CD4-positive, alpha-beta memory T cell (primary cell): ENCODE data around the gene SLC25A4. TPM values are rescaled to one million over a fixed set of nuclear protein-coding genes. Genes with fewer than 3 reads are reported as not detected.

Experiments used
- CTCF ChIA-PET: fragments of 350-600 bp; sonication (Branson Sonifier 250); formaldehyde crosslinking; loops from one replicate; lab custom pipeline; 2021; ENCODE audit warnings: inconsistent platforms; ENCODE audit not compliant: partially characterized antibody; lab: Charles Lee
- POLR2A ChIA-PET: fragments of 350-600 bp; sonication (Branson Sonifier 250); formaldehyde crosslinking; loops from one replicate; lab custom pipeline; 2021; ENCODE audit not compliant: partially characterized antibody; lab: Charles Lee
- DNase-seq, 5 donors: peaks; one replicate each; pipeline versions ENCODE4 v3.0.0 to v3.0.0-alpha.2; 2020 to 2022; ENCODE audit warnings: mixed read lengths in 1 of 5
- H3K27ac ChIP-seq: one replicate; pipeline ENCODE4 v1.7.0; 2013; ENCODE audit warnings: low read depth, low read length
- H3K27me3 ChIP-seq: 2 replicates; pipeline ENCODE4 v1.7.0; 2013; ENCODE audit warnings: mild to moderate bottlenecking, low read length, moderate library complexity; ENCODE audit not compliant: insufficient read depth
- H3K36me3 ChIP-seq: 2 replicates; pipeline ENCODE4 v1.7.0; 2013; ENCODE audit warnings: mild to moderate bottlenecking, low read length, moderate library complexity; ENCODE audit not compliant: insufficient read depth
- H3K4me1 ChIP-seq: 2 replicates; pipeline ENCODE4 v1.7.0; 2013; ENCODE audit warnings: mild to moderate bottlenecking, low read length, moderate library complexity; ENCODE audit not compliant: insufficient read depth
- H3K4me3 ChIP-seq, 2 donors: one replicate each; pipeline ENCODE4 v1.7.0; 2013; ENCODE audit warnings: low read length in 2 of 2, mild to moderate bottlenecking in 1 of 2
- H3K9me3 ChIP-seq, 2 donors: one replicate each; pipeline ENCODE4 v1.7.0; 2013; ENCODE audit warnings: low read length in 2 of 2, control low read depth in 1 of 2; ENCODE audit not compliant: control insufficient read depth in 1 of 2
- H3K27ac Mint-ChIP-seq, 7 donors: one replicate each; pipeline ENCODE4 v1.8.0; 2020 to 2021; ENCODE audit warnings: mixed read lengths in 7 of 7, mild to moderate bottlenecking in 6 of 7, inconsistent platforms in 3 of 7, moderate library complexity in 3 of 7
- H3K27me3 Mint-ChIP-seq, 2 donors: one replicate each; pipeline ENCODE4 v1.8.0; 2020 to 2021; ENCODE audit warnings: mixed read lengths in 2 of 2
- H3K36me3 Mint-ChIP-seq, 2 donors: one replicate each; pipeline ENCODE4 v1.8.0; 2020 to 2021; ENCODE audit warnings: mixed read lengths in 2 of 2, inconsistent platforms in 1 of 2, mild to moderate bottlenecking in 1 of 2
- H3K4me1 Mint-ChIP-seq, 4 donors: one replicate each; pipeline ENCODE4 v1.8.0; 2020 to 2021; ENCODE audit warnings: mixed read lengths in 4 of 4, mild to moderate bottlenecking in 1 of 4
- H3K4me3 Mint-ChIP-seq, 8 donors: one replicate each; pipeline ENCODE4 v1.8.0; 2020 to 2021; ENCODE audit warnings: mixed read lengths in 8 of 8, mild to moderate bottlenecking in 7 of 8, moderate library complexity in 6 of 8, inconsistent platforms in 3 of 8
- H3K9me3 Mint-ChIP-seq, 8 donors: one replicate each; pipeline ENCODE4 v1.8.0; 2020 to 2021; ENCODE audit warnings: mixed read lengths in 8 of 8, mild to moderate bottlenecking in 5 of 8, inconsistent platforms in 3 of 8, moderate library complexity in 1 of 8
- intact Hi-C: fragments of 100-400 bp; cut with micrococcal nuclease; formaldehyde crosslinking; loops from one replicate; pipeline ENCODE4 v1.15.1; 2023
- polyA plus RNA-seq, 2 donors: library from polyadenylated mRNA; unstranded; fragments of 300-500 nt; fragmentation: Illumina TruSeq; gene quantifications; one replicate each; pipeline ENCODE4 v1.2.3, GENCODE V29; 2021
- total RNA-seq, 2 experiments: library from RNA; stranded (reverse); gene quantifications; one replicate each; pipeline ENCODE4 v1.2.3, GENCODE V29; 2021

The SLC25A4 gene
- total and polyA plus RNA-seq, 4 experiments from 2014 or later: 6.4 to 9.0 (median 7.5) TPM

DNA sequence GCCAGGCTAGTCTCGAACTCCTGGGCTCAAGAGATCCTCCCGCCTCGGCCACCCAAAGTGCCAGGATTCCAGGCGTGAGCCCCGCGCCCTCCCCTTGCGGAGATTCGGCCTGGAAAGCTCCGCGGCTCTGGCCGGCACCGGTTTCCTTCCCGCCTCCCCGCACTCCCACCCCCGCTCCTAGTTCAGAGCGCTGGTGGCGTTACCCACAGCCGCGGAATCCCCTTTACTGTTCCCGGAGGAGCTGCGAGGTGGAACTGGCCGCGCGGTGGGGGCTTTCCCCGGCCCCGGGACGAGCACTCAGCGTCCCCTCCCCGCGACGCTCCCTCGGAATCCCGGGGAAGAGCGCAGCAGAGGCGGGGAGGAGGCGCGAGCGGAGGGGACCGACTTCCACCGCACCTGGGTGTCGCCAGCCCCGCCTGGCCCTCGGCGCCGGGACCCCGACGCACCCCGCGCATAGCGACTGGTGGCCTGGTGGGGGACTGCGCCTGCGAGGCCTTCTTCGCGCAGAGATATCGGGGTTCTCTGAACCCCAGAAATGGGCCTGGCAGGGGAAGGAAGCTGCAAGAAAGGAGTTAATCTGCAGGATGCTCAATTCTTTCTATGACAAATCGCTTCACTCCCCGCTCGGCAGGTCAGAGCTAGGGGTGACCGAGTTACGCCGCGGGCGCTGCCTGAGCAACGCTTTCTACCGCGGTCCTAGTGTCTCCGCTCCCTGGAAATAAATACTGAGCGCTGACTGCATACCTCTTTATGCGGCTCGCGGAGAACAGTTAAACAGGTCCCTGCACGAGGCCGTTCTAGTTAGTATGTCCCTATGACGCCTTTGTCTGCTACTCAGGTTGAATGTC is 14.6 kb upstream of the SLC25A4 start:
- intact Hi-C loops: no loop called here
- Histone ChIP-seq H3K9me3 (no peaks in the 10 kb centered on the region), H3K4me1 (peaks cover 15% of the 10 kb centered on the region), H3K27ac (no peak overlapping the region), H3K36me3 (no peaks in the 10 kb centered on the region), H3K4me3 (peak overlapping the region in 1 of 2 donors; percentile 45), H3K27me3 (peaks cover 10% of the 10 kb centered on the region)
- Mint-ChIP-seq H3K9me3 (no peaks in the 10 kb centered on the region), H3K27me3 (peaks cover 17 to 25% of the 10 kb centered on the region in 2 donors), H3K4me1 (peaks cover 5 to 10% (median 7%) of the 10 kb centered on the region in 4 donors), H3K4me3 (peak overlapping the region; percentile 69 to 87 (median 80)), H3K36me3 (no peaks in the 10 kb centered on the region), H3K27ac (no peak overlapping the region)
- ChIA-PET CTCF (interaction anchor here (0.6 to 1.2 kb wide), 2 partner anchors 15 to 1014 kb away, joined by 3 to 4 read pairs; partner anchors contain the start of gene SLC25A4), POLR2A (interaction anchor here (1.1 to 1.7 kb wide), 2 partner anchors 14 to 267 kb away, joined by 3 to 6 read pairs; partner anchors contain the start of genes LRP2BP and SLC25A4)
- DNase-seq: peak in 3 of 5 donors; percentile 17 to 22 (median 20)

DNA sequence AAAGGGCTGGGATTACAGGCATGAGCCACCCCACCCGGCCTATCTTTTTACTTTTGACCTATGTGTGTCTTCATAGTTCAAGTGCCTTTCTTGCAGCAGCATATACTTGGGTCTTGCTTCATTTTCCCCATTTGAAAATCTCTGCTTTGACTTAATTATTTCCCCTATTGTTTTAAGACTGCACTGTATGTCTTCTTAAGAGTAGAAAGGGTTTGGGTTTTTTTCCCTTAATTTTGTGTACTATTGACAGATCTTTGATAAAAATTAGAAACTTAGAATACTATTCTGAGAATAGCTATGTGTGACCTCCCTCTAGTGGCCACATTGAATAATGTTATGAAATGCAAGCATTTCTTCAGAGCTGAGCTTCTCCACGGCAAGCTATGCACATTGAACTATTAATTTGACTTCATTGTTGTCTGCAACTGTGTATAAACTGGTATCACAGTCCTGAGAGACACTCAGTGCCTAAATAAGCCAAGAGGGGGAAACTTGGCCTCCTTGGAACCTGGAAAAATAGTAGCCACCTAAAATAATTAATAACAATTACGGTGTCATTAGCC is 8.7 kb upstream of the SLC25A4 start:
- peaks cover 0 to 4% (median 0%) of the 10 kb centered on the region in 4 donors for H3K4me1 Mint-ChIP-seq
- H3K27me3 Mint-ChIP-seq: peaks cover 13 to 19% of the 10 kb centered on the region in 2 donors
- Histone ChIP-seq H3K4me1 (no peaks in the 10 kb centered on the region), H3K27ac (no peak overlapping the region), H3K36me3 (no peaks in the 10 kb centered on the region), H3K9me3 (no peaks in the 10 kb centered on the region), H3K27me3 (no peaks in the 10 kb centered on the region), H3K4me3 (no peak overlapping the region)
- ChIA-PET POLR2A (interaction anchor here (1.0 kb wide), 1 partner anchor 9 kb away, joined by 5 read pairs; the partner anchor contains the start of gene SLC25A4), CTCF (interaction anchor here (0.8 to 2.6 kb wide), 21 partner anchors 9 to 870 kb away, joined by 3 to 28 read pairs (median 4); partner anchors contain the start of gene SLC25A4)
- no peaks in the 10 kb centered on the region for H3K36me3 Mint-ChIP-seq
- H3K27ac Mint-ChIP-seq: peak overlapping the region in 1 of 7 donors; percentile 84
- intact Hi-C loops: loop anchor here (1.0 to 5.0 kb wide), 7 partner anchors 49 to 870 kb away; partner anchors contain the start of genes CASP3 and PRIMPOL
- peak in 4 of 5 donors; percentile 36 to 45 (median 44) for DNase-seq
- peaks cover 0 to 2% (median 0%) of the 10 kb centered on the region in 8 donors for H3K9me3 Mint-ChIP-seq
- H3K4me3 Mint-ChIP-seq: no peak overlapping the region

DNA sequence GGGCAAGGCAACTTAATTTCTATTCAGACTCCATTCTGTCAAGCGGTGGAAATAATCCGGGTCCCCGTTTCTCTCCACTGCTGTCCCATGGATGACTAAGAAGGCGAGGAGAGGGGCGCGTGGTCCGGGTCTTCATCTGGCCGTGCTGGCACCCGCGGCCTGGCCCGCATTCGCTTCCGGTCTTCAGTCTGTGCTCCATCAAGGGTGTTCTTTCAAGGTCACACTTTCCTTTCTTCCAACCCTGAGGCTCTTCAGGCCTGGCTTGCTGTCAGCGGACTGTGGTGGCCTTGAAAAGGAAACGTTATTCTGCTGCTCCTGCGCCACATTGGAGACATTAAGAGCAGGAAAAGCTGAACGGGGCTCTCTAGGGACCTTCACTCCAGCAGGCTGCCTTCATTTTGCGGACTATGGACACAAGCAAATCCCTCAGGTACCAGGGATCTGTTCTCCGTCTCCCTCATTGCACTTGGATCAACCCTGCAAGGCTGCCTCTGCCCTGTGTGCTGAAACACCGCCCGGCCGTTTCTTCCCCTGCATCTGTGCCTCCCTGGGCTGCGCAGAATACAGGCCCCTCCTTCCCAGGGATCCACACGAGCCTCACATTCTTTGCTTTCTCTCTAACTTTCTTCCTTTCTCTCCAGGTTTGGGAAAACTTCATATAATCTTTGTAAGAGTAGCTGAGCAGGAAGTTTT is 5.7 kb upstream of the SLC25A4 start:
- POLR2A ChIA-PET: no interaction called here
- H3K4me3 Mint-ChIP-seq: no peak overlapping the region
- peaks cover 0 to 2% (median 0%) of the 10 kb centered on the region in 8 donors for H3K9me3 Mint-ChIP-seq
- H3K36me3 Mint-ChIP-seq: no peaks in the 10 kb centered on the region
- peaks cover 14 to 19% of the 10 kb centered on the region in 2 donors for H3K27me3 Mint-ChIP-seq
- no peaks in the 10 kb centered on the region for H3K36me3 ChIP-seq
- peaks cover 6% of the 10 kb centered on the region for H3K27me3 ChIP-seq
- H3K9me3 ChIP-seq: no peaks in the 10 kb centered on the region
- CTCF ChIA-PET: interaction anchor here (1.1 to 3.0 kb wide), 3 partner anchors 25 to 97 kb away, joined by 3 to 14 read pairs (median 3); no protein-coding TSS in a partner anchor
- no peak overlapping the region for H3K4me3 ChIP-seq
- peaks cover 3% of the 10 kb centered on the region for H3K4me1 ChIP-seq
- no peak overlapping the region for H3K27ac ChIP-seq
- intact Hi-C loops: no loop called here
- no peak overlapping the region for H3K27ac Mint-ChIP-seq
- H3K4me1 Mint-ChIP-seq: peaks cover 1 to 2% (median 2%) of the 10 kb centered on the region in 4 donors
- DNase-seq: no peak

GRCh38 chr4:185138161-185138560 is 4.9 kb upstream of the SLC25A4 start:
- ChIA-PET POLR2A (no interaction called here), CTCF (interaction anchor here (0.7 to 3.0 kb wide), 3 partner anchors 24 to 286 kb away, joined by 3 to 14 read pairs (median 3); no protein-coding TSS in a partner anchor)
- no peak overlapping the region for H3K4me3 Mint-ChIP-seq
- no peaks in the 10 kb centered on the region for H3K36me3 ChIP-seq
- peaks cover 0 to 2% (median 0%) of the 10 kb centered on the region in 8 donors for H3K9me3 Mint-ChIP-seq
- no peak overlapping the region for H3K4me3 ChIP-seq
- H3K27ac Mint-ChIP-seq: no peak overlapping the region
- peaks cover 4 to 7% (median 5%) of the 10 kb centered on the region in 4 donors for H3K4me1 Mint-ChIP-seq
- peaks cover 0 to 1% of the 10 kb centered on the region in 2 donors for H3K36me3 Mint-ChIP-seq
- H3K9me3 ChIP-seq: no peaks in the 10 kb centered on the region
- H3K27me3 Mint-ChIP-seq: peaks cover 14 to 20% of the 10 kb centered on the region in 2 donors
- H3K4me1 ChIP-seq: peaks cover 7% of the 10 kb centered on the region
- intact Hi-C loops: no loop called here
- peaks cover 6% of the 10 kb centered on the region for H3K27me3 ChIP-seq
- no peak for DNase-seq
- H3K27ac ChIP-seq: no peak overlapping the region

- no peak overlapping the region for H3K4me3 Mint-ChIP-seq
- intact Hi-C loops: loop anchor here (5.0 kb wide), 1 partner anchor 258 kb away; the partner anchor contains the start of genes ANKRD37 and LRP2BP
Observed at GRCh38 chr4:185139736-185140135, 3.3 kb upstream of the SLC25A4 start.

DNA sequence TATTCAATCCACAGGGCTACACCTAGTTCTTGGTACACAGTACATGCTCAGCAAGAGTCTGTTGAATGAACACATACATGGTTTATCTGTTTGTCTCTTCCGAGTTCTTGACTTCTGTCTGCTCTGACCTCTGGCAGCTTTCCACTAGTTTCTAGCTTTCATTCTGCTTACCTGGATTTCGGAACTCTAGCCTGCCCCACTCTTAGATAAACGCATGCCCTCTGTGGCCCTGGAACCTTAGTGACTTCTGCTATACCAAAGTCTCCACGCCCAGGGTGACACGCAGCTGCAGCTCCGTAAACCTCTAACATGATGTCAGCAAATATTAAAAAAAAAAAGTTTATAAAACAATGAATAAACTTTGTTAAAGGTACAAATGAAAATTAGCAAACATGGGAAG is 1.3 kb upstream of the SLC25A4 start:
- H3K27me3 Mint-ChIP-seq: peaks cover 8 to 14% of the 10 kb centered on the region in 2 donors
- DNase-seq: no peak
- H3K9me3 Mint-ChIP-seq: peaks cover 0 to 2% (median 0%) of the 10 kb centered on the region in 8 donors
- peaks cover 8 to 24% (median 16%) of the 10 kb centered on the region in 4 donors for H3K4me1 Mint-ChIP-seq
- ChIA-PET POLR2A (interaction anchor here (1.5 to 1.6 kb wide), 2 partner anchors 13 to 59 kb away, joined by 4 to 6 read pairs; no protein-coding TSS in a partner anchor), CTCF (interaction anchor here (0.6 to 7.3 kb wide), 5 partner anchors 11 to 100 kb away, joined by 3 to 45 read pairs (median 4); no protein-coding TSS in a partner anchor)
- H3K9me3 ChIP-seq: no peaks in the 10 kb centered on the region
- no peak overlapping the region for H3K4me3 ChIP-seq
- H3K4me3 Mint-ChIP-seq: peak overlapping the region in 3 of 8 donors; percentile 8 to 33 (median 22)
- H3K27ac ChIP-seq: no peak overlapping the region
- H3K27me3 ChIP-seq: peaks cover 6% of the 10 kb centered on the region
- H3K36me3 Mint-ChIP-seq: peaks cover 0 to 2% of the 10 kb centered on the region in 2 donors
- H3K4me1 ChIP-seq: peaks cover 15% of the 10 kb centered on the region
- no peak overlapping the region for H3K27ac Mint-ChIP-seq
- no peaks in the 10 kb centered on the region for H3K36me3 ChIP-seq
- intact Hi-C loops: loop anchor here (2.0 to 5.0 kb wide), 2 partner anchors 41 to 256 kb away; partner anchors contain the start of genes ANKRD37 and LRP2BP

More at GRCh38 chr4:185139736-185140135, 3.3 kb upstream of the SLC25A4 start:
- peaks cover 0 to 2% (median 0%) of the 10 kb centered on the region in 8 donors for H3K9me3 Mint-ChIP-seq
- peaks cover 15% of the 10 kb centered on the region for H3K4me1 ChIP-seq
- no peak overlapping the region for H3K4me3 ChIP-seq
- H3K27ac ChIP-seq: no peak overlapping the region
- no peaks in the 10 kb centered on the region for H3K9me3 ChIP-seq
- peaks cover 6% of the 10 kb centered on the region for H3K27me3 ChIP-seq
- no peaks in the 10 kb centered on the region for H3K36me3 ChIP-seq
- POLR2A ChIA-PET: no interaction called here
- peaks cover 8 to 19% (median 14%) of the 10 kb centered on the region in 4 donors for H3K4me1 Mint-ChIP-seq
- CTCF ChIA-PET: interaction anchor here (3.0 to 7.3 kb wide), 2 partner anchors 44 to 99 kb away, joined by 14 to 45 read pairs; no protein-coding TSS in a partner anchor
- H3K27me3 Mint-ChIP-seq: peaks cover 11 to 15% of the 10 kb centered on the region in 2 donors
- H3K36me3 Mint-ChIP-seq: peaks cover 0 to 1% of the 10 kb centered on the region in 2 donors
- DNase-seq: no peak
- no peak overlapping the region for H3K27ac Mint-ChIP-seq
